ENCODE data around the gene ALPK3. TPM values are rescaled to one million over a fixed set of nuclear protein-coding genes. Genes with fewer than 3 reads are reported as not detected.
"Not testable (repeated sequence)": the region's sequence is repeated elsewhere in the genome, so short reads cannot be mapped to it uniquely, and the experiment has no call there.

Gene ALPK3
- total RNA-seq, 2 donors from 2014 or later, result 0.46 TPM

- no peak overlapping the region for H3K27ac Mint-ChIP-seq
These were observed 46.6 kb downstream of the ALPK3 start for GRCh38 chr15:84863565-84864443.

GRCh38 chr15:84864444-84864795, 47.3 kb downstream of the ALPK3 start:
- H3K27me3 Mint-ChIP-seq (ENCODE audit: low read depth), result no peaks in the 10 kb centered on the region
- H3K27ac Mint-ChIP-seq, result no peak overlapping the region
- H3K4me1 Mint-ChIP-seq (ENCODE audit: low read depth), result no peaks in the 10 kb centered on the region
- H3K9me3 Mint-ChIP-seq, result no peaks in the 10 kb centered on the region
- H3K36me3 Mint-ChIP-seq (ENCODE audit: insufficient read depth in 2 of 2), result no peaks in the 10 kb centered on the region
- ATAC-seq (replicated peaks in 1 of 2), result no peak
- H3K4me3 Mint-ChIP-seq, result no peak overlapping the region
- no peak for DNase-seq

More at GRCh38 chr15:84863565-84864443, 46.6 kb downstream of the ALPK3 start:
- no peak for ATAC-seq (replicated peaks in 1 of 2)
- no peak overlapping the region for H3K4me3 Mint-ChIP-seq
- no peak for DNase-seq
- H3K36me3 Mint-ChIP-seq (ENCODE audit: insufficient read depth in 2 of 2), result no peaks in the 10 kb centered on the region
- H3K27me3 Mint-ChIP-seq (ENCODE audit: low read depth), result no peaks in the 10 kb centered on the region
- no peaks in the 10 kb centered on the region for H3K4me1 Mint-ChIP-seq (ENCODE audit: low read depth)
- no peaks in the 10 kb centered on the region for H3K9me3 Mint-ChIP-seq

GRCh38 chr15:84865074-84865569, 48.0 kb downstream of the ALPK3 start:
- no peak overlapping the region for H3K4me3 Mint-ChIP-seq
- no peaks in the 10 kb centered on the region for H3K27me3 Mint-ChIP-seq (ENCODE audit: low read depth)
- H3K36me3 Mint-ChIP-seq (ENCODE audit: insufficient read depth in 2 of 2), result no peaks in the 10 kb centered on the region
- no peaks in the 10 kb centered on the region for H3K9me3 Mint-ChIP-seq
- no peak overlapping the region for H3K27ac Mint-ChIP-seq
- DNase-seq (no peak), ATAC-seq (replicated peaks in 1 of 2) (no peak)
- no peaks in the 10 kb centered on the region for H3K4me1 Mint-ChIP-seq (ENCODE audit: low read depth)

- Mint-ChIP-seq H3K27ac (no peak overlapping the region), H3K36me3 (ENCODE audit: insufficient read depth in 2 of 2) (no peaks in the 10 kb centered on the region), H3K27me3 (ENCODE audit: low read depth) (no peaks in the 10 kb centered on the region), H3K4me1 (ENCODE audit: low read depth) (no peaks in the 10 kb centered on the region), H3K9me3 (no peaks in the 10 kb centered on the region), H3K4me3 (no peak overlapping the region)
- ATAC-seq (replicated peaks in 1 of 2) (no peak), DNase-seq (no peak)
These were observed 51.1 kb downstream of the ALPK3 start for GRCh38 chr15:84868037-84868880.

GRCh38 chr15:84869510-84869909, 52.4 kb downstream of the ALPK3 start:
- Mint-ChIP-seq H3K36me3 (ENCODE audit: insufficient read depth in 2 of 2) (no peaks in the 10 kb centered on the region), H3K27ac (no peak overlapping the region), H3K9me3 (no peaks in the 10 kb centered on the region), H3K4me3 (no peak overlapping the region), H3K4me1 (ENCODE audit: low read depth) (no peaks in the 10 kb centered on the region), H3K27me3 (ENCODE audit: low read depth) (no peaks in the 10 kb centered on the region)
- no peak for DNase-seq
- no peak for ATAC-seq (replicated peaks in 1 of 2)

GRCh38 chr15:84871428-84871985, 54.4 kb downstream of the ALPK3 start:
- Mint-ChIP-seq H3K9me3 (no peaks in the 10 kb centered on the region), H3K27ac (no peak overlapping the region), H3K36me3 (ENCODE audit: insufficient read depth in 2 of 2) (no peaks in the 10 kb centered on the region), H3K4me3 (no peak overlapping the region), H3K27me3 (ENCODE audit: low read depth) (no peaks in the 10 kb centered on the region), H3K4me1 (ENCODE audit: low read depth) (no peaks in the 10 kb centered on the region)
- ATAC-seq (replicated peaks in 1 of 2), result no peak
- no peak for DNase-seq

GRCh38 chr15:84872009-84872910, 55.1 kb downstream of the ALPK3 start:
- DNase-seq (no peak), ATAC-seq (replicated peaks in 1 of 2) (no peak)
- no peak overlapping the region for H3K27ac Mint-ChIP-seq
- H3K9me3 Mint-ChIP-seq, result no peaks in the 10 kb centered on the region
- H3K4me1 Mint-ChIP-seq (ENCODE audit: low read depth), result no peaks in the 10 kb centered on the region
- no peak overlapping the region for H3K4me3 Mint-ChIP-seq
- H3K36me3 Mint-ChIP-seq (ENCODE audit: insufficient read depth in 2 of 2), result no peaks in the 10 kb centered on the region
- H3K27me3 Mint-ChIP-seq (ENCODE audit: low read depth), result no peaks in the 10 kb centered on the region

- Mint-ChIP-seq H3K36me3 (ENCODE audit: insufficient read depth in 2 of 2) (no peaks in the 10 kb centered on the region), H3K4me1 (ENCODE audit: low read depth) (no peaks in the 10 kb centered on the region), H3K27ac (no peak overlapping the region), H3K9me3 (no peaks in the 10 kb centered on the region), H3K4me3 (no peak overlapping the region), H3K27me3 (ENCODE audit: low read depth) (no peaks in the 10 kb centered on the region)
- no peak for DNase-seq
- ATAC-seq (replicated peaks in 1 of 2), result no peak
These were observed 56.8 kb downstream of the ALPK3 start for GRCh38 chr15:84873997-84874396.

- DNase-seq, result no peak
- Mint-ChIP-seq H3K4me1 (ENCODE audit: low read depth) (no peaks in the 10 kb centered on the region), H3K9me3 (no peaks in the 10 kb centered on the region), H3K27ac (no peak overlapping the region), H3K27me3 (ENCODE audit: low read depth) (no peaks in the 10 kb centered on the region), H3K36me3 (ENCODE audit: insufficient read depth in 2 of 2) (no peaks in the 10 kb centered on the region), H3K4me3 (no peak overlapping the region)
- no peak for ATAC-seq (replicated peaks in 1 of 2)
These were observed 58.0 kb downstream of the ALPK3 start for GRCh38 chr15:84874981-84875699.

GRCh38 chr15:84876269-84876668, 59.1 kb downstream of the ALPK3 start:
- no peak for ATAC-seq (replicated peaks in 1 of 2)
- H3K27me3 Mint-ChIP-seq (ENCODE audit: low read depth), result no peaks in the 10 kb centered on the region
- no peak for DNase-seq
- H3K4me1 Mint-ChIP-seq (ENCODE audit: low read depth), result no peaks in the 10 kb centered on the region
- no peak overlapping the region for H3K27ac Mint-ChIP-seq
- H3K36me3 Mint-ChIP-seq (ENCODE audit: insufficient read depth in 2 of 2), result no peaks in the 10 kb centered on the region
- no peaks in the 10 kb centered on the region for H3K9me3 Mint-ChIP-seq
- no peak overlapping the region for H3K4me3 Mint-ChIP-seq

GRCh38 chr15:84877701-84878100, 60.5 kb downstream of the ALPK3 start:
- not testable (repeated sequence) for H3K4me1 Mint-ChIP-seq (ENCODE audit: low read depth); DNase-seq; H3K9me3 Mint-ChIP-seq; H3K27ac Mint-ChIP-seq; H3K27me3 Mint-ChIP-seq (ENCODE audit: low read depth); ATAC-seq (replicated peaks in 1 of 2); H3K36me3 Mint-ChIP-seq (ENCODE audit: insufficient read depth in 2 of 2); H3K4me3 Mint-ChIP-seq

- no peak overlapping the region for H3K4me3 Mint-ChIP-seq
- DNase-seq, result peak; percentile 66 to 73
- peak; percentile 74 to 79 for ATAC-seq (replicated peaks in 1 of 2)
These were observed 61.3 kb downstream of the ALPK3 start for GRCh38 chr15:84878504-84878903.

More at GRCh38 chr15:84878504-84878903, 61.3 kb downstream of the ALPK3 start:
- no peak overlapping the region for H3K27ac Mint-ChIP-seq
- no peaks in the 10 kb centered on the region for H3K36me3 Mint-ChIP-seq (ENCODE audit: insufficient read depth in 2 of 2)
- H3K4me1 Mint-ChIP-seq (ENCODE audit: low read depth), result no peaks in the 10 kb centered on the region
- H3K9me3 Mint-ChIP-seq, result no peaks in the 10 kb centered on the region
- H3K27me3 Mint-ChIP-seq (ENCODE audit: low read depth), result no peaks in the 10 kb centered on the region
